ENCODE results near the gene PAQR3. TPM values are rescaled to one million over a fixed set of nuclear protein-coding genes. Genes with fewer than 3 reads are reported as not detected.

PAQR3 gene
- total RNA-seq, 2 donors from 2014 or later, result 3.0 to 3.9 TPM

- H3K4me3 ChIP-seq, result no peak overlapping the region
- no peaks in the 10 kb centered on the region for H3K9me3 ChIP-seq
- ATAC-seq, result no peak
- TF ChIP-seq CTCF (IDR thresholded peaks at IDR 0.05), result no peak
- TF ChIP-seq POLR2A (IDR thresholded peaks at IDR 0.05), result no peak
- no peak for DNase-seq
- H3K27ac ChIP-seq, result no peak overlapping the region
- WGBS, 2 donors, result 65 to 88% methylated on average over 1 of the region's 1 CpG
- intact Hi-C loops (cut with DNase I), result no loop called here
- H3K36me3 ChIP-seq (replicated peaks in 1 of 2; ENCODE audit: insufficient read depth in 1 of 2, low read depth in 2 of 2), result no peaks in the 10 kb centered on the region
- no peaks in the 10 kb centered on the region for H3K27me3 ChIP-seq
- no peaks in the 10 kb centered on the region for H3K4me1 ChIP-seq
These were observed 32.5 kb upstream of the PAQR3 start for GRCh38 chr4:78971776-78972175.

- Histone ChIP-seq H3K4me1 (no peaks in the 10 kb centered on the region), H3K27ac (no peak overlapping the region), H3K36me3 (replicated peaks in 1 of 2; ENCODE audit: insufficient read depth in 1 of 2, low read depth in 2 of 2) (no peaks in the 10 kb centered on the region), H3K9me3 (no peaks in the 10 kb centered on the region), H3K4me3 (no peak overlapping the region), H3K27me3 (no peaks in the 10 kb centered on the region)
- intact Hi-C loops (cut with DNase I), result no loop called here
- DNase-seq (peak in 2 of 4 donors; percentile 5 to 21), ATAC-seq (no peak)
- WGBS, 2 donors, result 69 to 93% methylated on average over 1 of the region's 1 CpG
- TF ChIP-seq POLR2A (IDR thresholded peaks at IDR 0.05) (no peak), CTCF (IDR thresholded peaks at IDR 0.05) (no peak)
These were observed 32.1 kb upstream of the PAQR3 start for GRCh38 chr4:78971326-78971725.

GRCh38 chr4:78962597-78963115, 23.4 kb upstream of the PAQR3 start:
- ATAC-seq, result no peak
- no peak overlapping the region for H3K4me3 ChIP-seq
- no peak overlapping the region for H3K27ac ChIP-seq
- H3K9me3 ChIP-seq, result no peaks in the 10 kb centered on the region
- no peaks in the 10 kb centered on the region for H3K27me3 ChIP-seq
- no peaks in the 10 kb centered on the region for H3K4me1 ChIP-seq
- TF ChIP-seq POLR2A (IDR thresholded peaks at IDR 0.05) (no peak), CTCF (IDR thresholded peaks at IDR 0.05) (no peak)
- no peak for DNase-seq
- 79 to 87% methylated on average over 2 of the region's 2 CpGs for WGBS, 2 donors
- intact Hi-C loops (cut with DNase I), result loop anchor here (10.0 kb wide), 1 partner anchor 1252 kb away; no protein-coding TSS in a partner anchor
- no peaks in the 10 kb centered on the region for H3K36me3 ChIP-seq (replicated peaks in 1 of 2; ENCODE audit: insufficient read depth in 1 of 2, low read depth in 2 of 2)

- WGBS, 2 donors, result 64 to 65% methylated on average over 3 of the region's 3 CpGs
- ATAC-seq (no peak), DNase-seq (no peak)
- Histone ChIP-seq H3K4me3 (no peak overlapping the region), H3K27ac (no peak overlapping the region), H3K27me3 (no peaks in the 10 kb centered on the region), H3K4me1 (no peaks in the 10 kb centered on the region), H3K36me3 (replicated peaks in 1 of 2; ENCODE audit: insufficient read depth in 1 of 2, low read depth in 2 of 2) (no peaks in the 10 kb centered on the region), H3K9me3 (no peaks in the 10 kb centered on the region)
- intact Hi-C loops (cut with DNase I), result loop anchor here (10.0 kb wide), 1 partner anchor 1254 kb away; no protein-coding TSS in a partner anchor
- no peak for TF ChIP-seq CTCF (IDR thresholded peaks at IDR 0.05)
- TF ChIP-seq POLR2A (IDR thresholded peaks at IDR 0.05), result no peak
These were observed 21.7 kb upstream of the PAQR3 start for GRCh38 chr4:78960926-78961325.

- Histone ChIP-seq H3K27ac (no peak overlapping the region), H3K4me1 (no peaks in the 10 kb centered on the region), H3K27me3 (no peaks in the 10 kb centered on the region), H3K4me3 (no peak overlapping the region), H3K9me3 (no peaks in the 10 kb centered on the region), H3K36me3 (replicated peaks in 1 of 2; ENCODE audit: insufficient read depth in 1 of 2, low read depth in 2 of 2) (no peaks in the 10 kb centered on the region)
- 82 to 87% methylated on average over 5 of the region's 5 CpGs for WGBS, 2 donors
- DNase-seq (no peak), ATAC-seq (no peak)
- intact Hi-C loops (cut with DNase I), result no loop called here
- TF ChIP-seq POLR2A (IDR thresholded peaks at IDR 0.05) (no peak), CTCF (IDR thresholded peaks at IDR 0.05) (no peak)
These were observed 17.7 kb upstream of the PAQR3 start for GRCh38 chr4:78956975-78957374.
